ENCODE measurements around the gene EIF4H. TPM values are rescaled to one million over a fixed set of nuclear protein-coding genes. Genes with fewer than 3 reads are reported as not detected.

The EIF4H gene
- total and polyA plus RNA-seq, 2 donors (not counting 3 experiments of a cell fraction or from before 2014, with no cell fraction given), result 406 to 415 TPM

DNA sequence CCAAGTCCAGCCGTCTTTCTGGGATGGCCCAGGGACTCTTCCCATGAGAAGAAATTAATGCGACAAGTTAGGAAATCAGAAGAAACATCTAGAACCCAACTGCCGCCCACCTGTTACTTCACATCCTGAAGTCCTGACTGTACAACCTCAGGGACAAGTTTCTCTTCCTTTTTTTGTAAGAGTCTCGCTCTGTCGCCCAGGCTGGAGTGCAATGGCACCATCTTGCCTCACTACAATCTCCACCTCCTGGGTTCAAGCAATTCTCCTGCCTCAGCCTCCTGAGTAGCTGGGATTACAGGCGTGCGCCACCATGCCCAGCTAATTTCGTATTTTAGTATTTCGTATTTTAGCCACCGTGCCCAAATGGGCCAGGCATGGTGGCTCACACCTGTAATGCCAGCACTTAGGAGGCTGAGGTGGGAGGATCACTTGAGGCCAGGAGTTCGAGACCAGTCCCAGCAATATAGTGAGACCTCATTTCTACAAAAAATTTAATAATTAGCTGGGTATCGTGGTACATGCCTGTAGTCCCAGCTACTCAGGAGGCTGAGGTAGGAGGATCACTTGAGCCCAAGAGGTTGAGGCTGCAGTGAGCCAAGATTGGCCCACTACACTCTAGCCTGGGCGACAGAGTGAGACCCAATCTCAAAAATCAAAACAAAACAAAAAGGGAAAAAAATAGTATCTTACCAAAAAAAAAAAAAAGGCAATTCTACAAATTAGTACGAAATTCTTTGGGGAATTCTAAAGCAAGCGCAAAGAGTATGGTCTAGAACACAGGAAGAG, 56.5 kb downstream of the EIF4H start:
- no peaks in the 10 kb centered on the region for H3K27me3 ChIP-seq (ENCODE audit: control insufficient read depth in 2 of 2, insufficient read depth in 2 of 2, low read length in 2 of 2)
- FAIRE-seq, result no peak
- H3K9ac ChIP-seq (replicated peaks; ENCODE audit: extremely low read depth, insufficient read depth, low read length), result no peak overlapping the region
- DNase-seq (ENCODE audit: low read depth, low spot score), result no peak
- H3K9me1 ChIP-seq (replicated peaks; ENCODE audit: control insufficient read depth, extremely low read depth, insufficient read depth, low read length), result no peaks in the 10 kb centered on the region
- TF ChIP-seq, protein P1, sequence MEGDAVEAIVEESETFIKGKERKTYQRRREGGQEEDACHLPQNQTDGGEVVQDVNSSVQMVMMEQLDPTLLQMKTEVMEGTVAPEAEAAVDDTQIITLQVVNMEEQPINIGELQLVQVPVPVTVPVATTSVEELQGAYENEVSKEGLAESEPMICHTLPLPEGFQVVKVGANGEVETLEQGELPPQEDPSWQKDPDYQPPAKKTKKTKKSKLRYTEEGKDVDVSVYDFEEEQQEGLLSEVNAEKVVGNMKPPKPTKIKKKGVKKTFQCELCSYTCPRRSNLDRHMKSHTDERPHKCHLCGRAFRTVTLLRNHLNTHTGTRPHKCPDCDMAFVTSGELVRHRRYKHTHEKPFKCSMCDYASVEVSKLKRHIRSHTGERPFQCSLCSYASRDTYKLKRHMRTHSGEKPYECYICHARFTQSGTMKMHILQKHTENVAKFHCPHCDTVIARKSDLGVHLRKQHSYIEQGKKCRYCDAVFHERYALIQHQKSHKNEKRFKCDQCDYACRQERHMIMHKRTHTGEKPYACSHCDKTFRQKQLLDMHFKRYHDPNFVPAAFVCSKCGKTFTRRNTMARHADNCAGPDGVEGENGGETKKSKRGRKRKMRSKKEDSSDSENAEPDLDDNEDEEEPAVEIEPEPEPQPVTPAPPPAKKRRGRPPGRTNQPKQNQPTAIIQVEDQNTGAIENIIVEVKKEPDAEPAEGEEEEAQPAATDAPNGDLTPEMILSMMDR (IDR thresholded peaks at IDR 0.05; ENCODE audit: extremely low read depth in 1 of 2, insufficient read depth in 1 of 2, low read depth in 1 of 2, low read length in 2 of 2), result no peak
- no peak for TF ChIP-seq EZH2 (IDR thresholded peaks at IDR 0.05; ENCODE audit: borderline replicate concordance, low read depth, low read length, severe bottlenecking)
- TF ChIP-seq GATA2 (IDR thresholded peaks at IDR 0.05; ENCODE audit: insufficient read depth, insufficient read length, low read depth, low read length), result no peak
- TF ChIP-seq MYC (IDR thresholded peaks at IDR 0.05; ENCODE audit: low read depth, low read length), result no peak
- TF ChIP-seq POLR2A (IDR thresholded peaks at IDR 0.05; ENCODE audit: low read depth, low read length), result no peak
- TF ChIP-seq MAX (IDR thresholded peaks at IDR 0.05; ENCODE audit: insufficient read depth, insufficient read length), result no peak
- TF ChIP-seq POLR2AphosphoS5 (IDR thresholded peaks at IDR 0.05; ENCODE audit: insufficient read depth, low read depth, low read length), result no peak
- no peak for TF ChIP-seq FOS (IDR thresholded peaks at IDR 0.05; ENCODE audit: borderline replicate concordance, insufficient read depth, low read length)
- TF ChIP-seq JUN (IDR thresholded peaks at IDR 0.05; ENCODE audit: borderline replicate concordance, insufficient read depth, insufficient read length, low read depth), result no peak
- BruUV-seq (replicated peaks), result no TSS peak
- H4K20me1 ChIP-seq (replicated peaks; ENCODE audit: control insufficient read depth, extremely low read depth, insufficient read depth, low read length), result no peaks in the 10 kb centered on the region
- peaks cover 3 to 4% of the 10 kb centered on the region in 2 experiments for H3K36me3 ChIP-seq (ENCODE audit: control insufficient read depth in 2 of 2, extremely low read depth in 1 of 2, insufficient read depth in 2 of 2, low read length in 2 of 2)
- dilution Hi-C loops (cut with MboI; ENCODE audit: extremely low pct_ligation_motif_present, low sequenced_read_pairs), result no loop called here
- no peak overlapping the region for H3K4me2 ChIP-seq (ENCODE audit: insufficient read depth, low read length)
- no peak overlapping the region for H2AFZ ChIP-seq (ENCODE audit: low read depth, low read length)
- H3K9me3 ChIP-seq (replicated peaks; ENCODE audit: control insufficient read depth, insufficient read depth, low read length), result no peaks in the 10 kb centered on the region
- ChIA-PET POLR2A (no interaction called here), CTCF (interaction anchor here (1.7 kb wide), 1 partner anchor 24 kb away, joined by 6 read pairs; no protein-coding TSS in a partner anchor)
- H3K4me1 ChIP-seq (ENCODE audit: control insufficient read depth, extremely low read depth, insufficient read depth, low read length), result no peaks in the 10 kb centered on the region
- intact Hi-C loops (cut with micrococcal nuclease), result no loop called here
- H3K4me3 ChIP-seq (replicated peaks in 1 of 3; ENCODE audit: insufficient read depth in 1 of 3, low read depth in 1 of 3, low read length in 3 of 3), result no peak overlapping the region
- no peaks in the 10 kb centered on the region for H3K79me2 ChIP-seq (ENCODE audit: control insufficient read depth, insufficient read depth, low read length)
- no peak overlapping the region for H3K27ac ChIP-seq (ENCODE audit: insufficient read depth, low read depth, low read length)
